NOMO-1 (cell line): ENCODE results near the gene MAP3K7CL.

Source experiments
- DNase-seq, 2 experiments: peaks; one replicate each; lab custom pipeline; 2025; ENCODE audit not compliant: unreplicated experiment in 2 of 2; lab: John Stamatoyannopoulos, UW

Gene MAP3K7CL

GRCh38 chr21:29193901-29194300 is 63.5 kb downstream of the MAP3K7CL start:
- DNase-seq, result no peak

GRCh38 chr21:29194342-29194741 is 63.9 kb downstream of the MAP3K7CL start:
- no peak for DNase-seq

- no peak for DNase-seq
Measured at GRCh38 chr21:29194847-29195246, 64.4 kb downstream of the MAP3K7CL start.

- peak; percentile 92 to 96 for DNase-seq
Measured at GRCh38 chr21:29195981-29196669, 65.7 kb downstream of the MAP3K7CL start.

DNA sequence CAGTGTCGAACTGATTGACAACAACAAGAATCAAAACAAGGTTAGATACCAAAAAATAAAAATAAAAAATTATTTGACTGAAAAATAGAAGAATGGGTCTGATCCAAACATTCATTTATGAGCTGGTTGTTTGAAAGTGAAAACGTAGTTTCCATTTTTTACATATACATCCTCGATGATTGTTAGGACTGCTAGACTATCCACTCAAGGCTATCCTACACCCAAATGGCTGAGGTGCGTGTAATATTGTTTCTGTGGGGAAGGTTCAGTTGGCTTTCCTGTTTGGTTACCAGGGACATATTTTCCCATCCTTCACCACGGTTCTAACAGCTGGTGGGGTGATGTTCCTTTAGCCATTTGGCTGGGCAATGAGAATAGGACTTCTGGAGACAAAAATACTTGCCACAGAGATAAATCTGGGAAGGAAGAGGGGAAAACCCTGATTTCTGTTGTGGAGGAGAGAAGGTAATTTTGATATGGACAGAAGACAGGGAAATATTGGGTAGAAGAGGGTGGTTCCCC is 66.3 kb downstream of the MAP3K7CL start:
- DNase-seq, result no peak

DNA sequence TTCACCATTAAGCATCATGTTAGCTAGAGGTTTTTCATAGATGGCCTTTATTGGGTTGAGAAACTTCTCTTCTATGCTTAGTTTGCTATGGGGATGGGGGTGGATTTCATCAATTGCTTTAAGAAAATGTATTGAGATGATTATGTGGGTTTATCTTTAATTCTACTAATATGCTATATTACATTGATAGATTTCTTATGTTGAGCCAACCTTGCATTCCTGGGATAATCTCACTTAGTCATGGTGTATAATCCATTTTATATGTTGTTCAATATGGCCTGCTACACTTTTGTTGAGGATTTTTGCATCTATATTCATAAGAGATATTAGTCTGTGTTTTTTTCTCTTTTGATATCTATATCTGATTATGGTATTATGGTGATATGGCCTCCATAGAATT is 70.7 kb downstream of the MAP3K7CL start:
- no peak for DNase-seq

DNA sequence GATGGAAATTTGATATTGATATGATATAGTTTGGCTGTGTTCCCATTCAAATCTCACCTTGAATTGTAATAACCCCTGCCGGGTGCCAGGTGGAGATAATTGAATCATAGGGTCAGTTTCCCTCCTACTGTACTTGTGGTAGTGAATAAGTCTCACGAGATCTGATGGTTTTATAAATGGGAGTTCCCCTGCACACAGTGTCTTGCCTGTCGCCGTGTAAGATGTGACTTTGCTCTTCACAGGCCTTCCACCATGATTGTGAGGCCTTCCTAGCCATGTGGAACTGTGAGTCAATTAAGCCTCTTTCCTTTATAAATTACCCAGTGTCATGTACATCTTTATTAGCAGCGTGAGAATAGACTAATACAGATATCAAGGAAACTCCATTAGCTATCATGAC is 74.6 kb downstream of the MAP3K7CL start:
- no peak for DNase-seq

- no peak for DNase-seq
Measured at GRCh38 chr21:29205988-29206387, 75.5 kb downstream of the MAP3K7CL start.

DNA sequence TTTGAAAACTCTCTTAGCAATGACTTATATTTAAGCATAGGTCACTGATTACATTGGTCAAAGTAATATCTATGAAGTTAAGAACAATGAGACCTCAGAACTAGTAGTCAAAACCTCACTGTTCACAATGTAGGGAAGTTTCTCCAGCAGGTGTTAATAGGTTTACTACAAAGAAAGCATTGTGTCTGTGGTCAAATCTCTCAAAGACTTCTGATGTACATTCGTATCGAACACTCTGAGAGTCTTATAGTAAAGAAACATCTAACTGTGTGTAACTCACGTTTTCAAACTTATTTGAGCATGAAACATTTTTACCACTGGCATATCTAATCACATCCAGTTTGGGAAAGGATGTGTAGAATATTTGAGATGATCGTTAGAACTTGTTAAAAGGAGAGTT is 76.0 kb downstream of the MAP3K7CL start:
- no peak for DNase-seq

GRCh38 chr21:29207201-29207600 is 76.8 kb downstream of the MAP3K7CL start:
- DNase-seq, result no peak

GRCh38 chr21:29208044-29208681 is 77.7 kb downstream of the MAP3K7CL start:
- DNase-seq, result peak; percentile 12 to 65

- peak in 1 of 2 experiments; percentile 74 for DNase-seq
Measured at GRCh38 chr21:29208682-29209059, 78.2 kb downstream of the MAP3K7CL start.

GRCh38 chr21:29209696-29210095 is 79.3 kb downstream of the MAP3K7CL start:
- no peak for DNase-seq

DNA sequence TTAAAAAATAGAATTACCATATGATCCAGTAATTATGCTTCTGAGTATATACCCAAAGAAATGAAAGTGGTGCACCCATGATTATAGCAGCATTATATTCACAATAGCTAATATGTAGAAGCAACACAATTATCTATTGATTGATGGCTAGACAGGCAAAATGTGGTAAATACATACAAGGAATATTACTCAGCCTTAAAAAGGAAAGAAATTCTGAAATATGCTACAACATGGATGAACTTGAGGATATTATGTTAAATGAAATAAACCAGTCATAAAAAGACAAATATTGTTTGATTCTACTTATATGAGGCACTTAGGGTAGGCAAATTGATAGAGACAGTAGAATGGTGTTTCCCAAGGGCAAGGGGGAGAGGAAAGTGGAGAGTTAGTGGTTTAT is 80.8 kb downstream of the MAP3K7CL start:
- DNase-seq, result no peak

DNA sequence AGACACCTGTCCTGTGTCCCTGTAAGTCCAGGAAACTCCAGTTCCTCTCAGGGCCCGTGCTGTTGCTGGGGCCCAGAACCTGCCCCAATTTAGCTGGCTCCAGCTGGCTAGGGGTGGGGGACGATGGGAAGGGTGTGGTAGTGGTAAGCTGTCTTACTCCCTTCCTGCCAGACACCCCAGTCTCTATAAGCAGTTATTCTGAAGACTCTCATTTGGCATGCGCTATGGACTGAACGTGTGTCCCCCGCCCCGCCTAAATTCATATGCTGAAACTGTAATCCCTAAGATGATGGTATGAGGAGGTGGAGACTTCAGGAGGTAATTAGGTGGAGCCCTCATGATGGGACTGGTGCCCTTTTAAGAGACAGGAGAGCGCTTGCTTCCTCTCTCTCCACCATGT is 82.0 kb downstream of the MAP3K7CL start:
- DNase-seq, result no peak

DNA sequence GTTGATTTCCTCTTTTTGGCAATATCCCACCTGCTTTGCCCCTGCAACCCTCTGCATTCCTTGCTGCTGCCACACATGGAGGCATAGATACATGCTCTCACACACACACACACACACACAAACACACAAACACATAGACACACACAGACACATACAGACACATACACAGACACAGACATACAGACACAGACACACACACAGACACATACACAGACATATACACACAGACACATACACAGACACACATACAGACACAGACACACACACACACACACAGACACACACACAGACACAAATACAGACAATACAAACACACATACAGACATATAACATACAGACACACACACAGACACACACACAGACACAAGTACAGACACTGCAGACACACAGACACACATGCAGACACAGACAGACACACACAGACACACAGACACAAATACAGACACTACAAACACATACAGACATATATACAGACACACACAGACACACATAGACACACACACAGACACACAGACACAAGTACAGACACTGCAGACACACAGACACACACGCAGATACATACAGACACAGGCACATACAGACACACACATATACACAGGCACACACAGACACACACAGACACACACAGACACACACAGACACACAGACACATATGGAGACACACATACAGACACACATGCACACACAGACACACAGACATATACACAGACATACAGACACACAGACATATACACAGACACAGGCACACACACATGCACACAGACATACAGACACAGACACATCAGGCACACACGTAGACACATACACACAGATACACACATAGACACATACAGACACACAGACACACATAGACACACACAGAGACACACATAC is 83.3 kb downstream of the MAP3K7CL start:
- DNase-seq, result no peak

- no peak for DNase-seq
Measured at GRCh38 chr21:29215709-29216108, 85.3 kb downstream of the MAP3K7CL start.

GRCh38 chr21:29217818-29218291 is 87.4 kb downstream of the MAP3K7CL start:
- DNase-seq, result peak; percentile 23 to 62

GRCh38 chr21:29218749-29219148 is 88.3 kb downstream of the MAP3K7CL start:
- DNase-seq, result no peak

DNA sequence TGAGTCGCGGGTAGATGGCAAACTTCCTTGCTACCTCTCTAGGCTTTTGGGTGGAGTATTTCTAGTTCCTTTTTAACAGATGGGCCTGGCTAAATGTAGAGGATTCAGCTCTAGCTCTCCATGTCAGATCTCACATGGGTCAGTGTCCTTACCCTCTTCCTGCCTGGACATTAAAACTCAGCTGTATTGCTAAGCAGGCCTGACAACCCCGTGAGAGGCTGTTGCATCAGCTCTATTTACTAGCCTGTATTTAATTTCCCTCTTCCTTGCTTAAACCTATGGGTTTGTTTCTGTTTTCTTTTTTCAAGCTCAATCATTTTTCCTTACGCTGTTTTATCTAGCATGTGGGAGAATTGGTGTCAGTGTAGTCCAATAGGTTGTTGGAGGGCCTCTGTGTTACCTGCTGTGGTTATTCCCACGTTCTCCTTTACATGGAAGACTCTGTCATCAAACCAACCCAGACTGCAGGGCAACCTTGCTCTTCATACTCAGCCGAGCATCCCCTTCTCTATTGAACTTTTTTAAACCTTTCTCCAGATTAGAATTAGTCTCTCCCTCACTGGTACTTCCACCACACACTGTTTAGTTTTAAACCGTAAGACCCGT is 88.8 kb downstream of the MAP3K7CL start:
- DNase-seq, result no peak

DNA sequence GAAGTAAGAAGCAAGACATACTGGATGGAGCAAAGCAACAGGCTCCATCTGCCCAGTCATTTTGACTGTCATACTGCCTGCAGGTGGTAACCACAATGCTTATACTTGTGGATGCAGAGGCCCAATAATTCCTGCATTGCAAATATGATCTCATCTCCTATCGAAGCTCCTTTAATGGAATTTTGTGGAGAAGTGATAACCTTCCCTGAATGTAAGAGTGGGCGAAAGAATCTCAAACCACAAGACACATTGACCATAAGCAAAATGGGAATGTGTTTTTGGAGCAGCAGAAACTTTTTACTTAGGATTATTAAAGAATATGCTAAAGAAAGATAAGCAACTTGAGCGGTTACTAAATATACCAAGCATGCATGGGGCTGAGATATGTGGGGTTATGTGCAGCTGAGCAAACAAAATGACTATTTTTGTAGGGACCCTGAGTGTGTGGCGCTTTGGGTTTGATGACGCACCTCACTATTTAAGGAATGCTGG is 90.9 kb downstream of the MAP3K7CL start:
- DNase-seq, result no peak
